ENCODE data around the gene PRKACG. TPM values are rescaled to one million over a fixed set of nuclear protein-coding genes. Genes with fewer than 3 reads are reported as not detected.

The PRKACG gene
- total RNA-seq, 2 donors from 2014 or later = not detected

DNA sequence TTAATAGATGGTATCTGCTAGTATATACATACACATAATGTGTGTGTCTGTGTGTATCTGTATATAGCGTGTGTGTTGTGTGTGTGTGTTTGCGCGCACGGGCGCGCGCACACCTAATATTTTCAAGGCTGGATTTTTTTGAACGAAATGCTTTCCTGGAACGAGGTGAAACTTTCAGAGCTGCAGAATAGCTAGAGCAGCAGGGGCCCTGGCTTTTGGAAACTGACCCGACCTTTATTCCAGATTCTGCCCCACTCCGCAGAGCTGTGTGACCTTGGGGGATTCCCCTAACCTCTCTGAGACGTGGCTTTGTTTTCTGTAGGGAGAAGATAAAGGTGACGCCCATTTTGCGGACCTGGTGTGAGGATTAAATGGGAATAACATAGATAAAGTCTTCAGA, 22.4 kb upstream of the PRKACG start:
- peak; percentile 27 to 36 (median 30) for DNase-seq
- intact Hi-C loops (cut with DNase I) = no loop called here

DNA sequence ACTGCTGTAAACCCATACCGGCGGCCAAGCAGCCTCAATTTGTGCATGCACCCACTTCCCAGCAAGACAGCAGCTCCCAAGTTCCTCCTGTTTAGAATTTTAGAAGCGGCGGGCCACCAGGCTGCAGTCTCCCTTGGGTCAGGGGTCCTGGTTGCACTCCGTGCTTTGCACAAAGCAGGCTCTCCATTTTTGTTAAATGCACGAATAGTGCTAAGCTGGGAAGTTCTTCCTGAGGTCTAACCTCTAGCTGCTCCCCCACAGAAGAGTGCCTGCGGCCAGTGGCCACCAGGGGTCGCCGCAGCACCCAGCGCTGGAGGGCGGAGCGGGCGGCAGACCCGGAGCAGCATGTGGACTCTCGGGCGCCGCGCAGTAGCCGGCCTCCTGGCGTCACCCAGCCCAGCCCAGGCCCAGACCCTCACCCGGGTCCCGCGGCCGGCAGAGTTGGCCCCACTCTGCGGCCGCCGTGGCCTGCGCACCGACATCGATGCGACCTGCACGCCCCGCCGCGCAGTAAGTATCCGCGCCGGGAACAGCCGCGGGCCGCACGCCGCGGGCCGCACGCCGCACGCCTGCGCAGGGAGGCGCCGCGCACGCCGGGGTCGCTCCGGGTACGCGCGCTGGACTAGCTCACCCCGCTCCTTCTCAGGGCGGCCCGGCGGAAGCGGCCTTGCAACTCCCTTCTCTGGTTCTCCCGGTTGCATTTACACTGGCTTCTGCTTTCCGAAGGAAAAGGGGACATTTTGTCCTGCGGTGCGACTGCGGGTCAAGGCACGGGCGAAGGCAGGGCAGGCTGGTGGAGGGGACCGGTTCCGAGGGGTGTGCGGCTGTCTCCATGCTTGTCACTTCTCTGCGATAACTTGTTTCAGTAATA, 21.8 kb upstream of the PRKACG start, which contains the start of gene FXN:
Gene FXN (plus strand): TSS at position 315 of the 871 bp plus-strand sequence. CDS start 31 bp downstream, at position 346.
- DNase-seq (peak; percentile 79 to 85 (median 82)), ATAC-seq (peak; percentile 93)
- WGBS, 2 donors = 0 to 4% methylated on average over 22 to 75 of the region's 75 CpGs
- intact Hi-C loops (cut with DNase I) = no loop called here
- no peaks in the 10 kb centered on the region for H3K36me3 ChIP-seq (replicated peaks in 1 of 2; ENCODE audit: insufficient read depth in 1 of 2, low read depth in 2 of 2)
- TF ChIP-seq, protein P1, sequence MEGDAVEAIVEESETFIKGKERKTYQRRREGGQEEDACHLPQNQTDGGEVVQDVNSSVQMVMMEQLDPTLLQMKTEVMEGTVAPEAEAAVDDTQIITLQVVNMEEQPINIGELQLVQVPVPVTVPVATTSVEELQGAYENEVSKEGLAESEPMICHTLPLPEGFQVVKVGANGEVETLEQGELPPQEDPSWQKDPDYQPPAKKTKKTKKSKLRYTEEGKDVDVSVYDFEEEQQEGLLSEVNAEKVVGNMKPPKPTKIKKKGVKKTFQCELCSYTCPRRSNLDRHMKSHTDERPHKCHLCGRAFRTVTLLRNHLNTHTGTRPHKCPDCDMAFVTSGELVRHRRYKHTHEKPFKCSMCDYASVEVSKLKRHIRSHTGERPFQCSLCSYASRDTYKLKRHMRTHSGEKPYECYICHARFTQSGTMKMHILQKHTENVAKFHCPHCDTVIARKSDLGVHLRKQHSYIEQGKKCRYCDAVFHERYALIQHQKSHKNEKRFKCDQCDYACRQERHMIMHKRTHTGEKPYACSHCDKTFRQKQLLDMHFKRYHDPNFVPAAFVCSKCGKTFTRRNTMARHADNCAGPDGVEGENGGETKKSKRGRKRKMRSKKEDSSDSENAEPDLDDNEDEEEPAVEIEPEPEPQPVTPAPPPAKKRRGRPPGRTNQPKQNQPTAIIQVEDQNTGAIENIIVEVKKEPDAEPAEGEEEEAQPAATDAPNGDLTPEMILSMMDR (IDR thresholded peaks at IDR 0.05) = peak; percentile 95 to 99 (median 97)
- TF ChIP-seq POLR2A (IDR thresholded peaks at IDR 0.05) = peak; percentile 53 to 58 (median 58)
- H3K4me1 ChIP-seq = peaks cover 11% of the 10 kb centered on the region
- H3K4me3 ChIP-seq = peak within 1 kb of the TSS; percentile 19 to 26
- H3K27ac ChIP-seq = peak within 1 kb of the TSS; percentile 75 to 91 (median 88)
- H3K9me3 ChIP-seq = no peaks in the 10 kb centered on the region
- no peaks in the 10 kb centered on the region for H3K27me3 ChIP-seq

More for the DNA sequence above, 22.4 kb upstream of the PRKACG start:
- peak overlapping the region; percentile 75 to 91 (median 88) for H3K27ac ChIP-seq
- H3K27me3 ChIP-seq = no peaks in the 10 kb centered on the region
- WGBS, 2 donors = 1 to 2% methylated on average over 13 to 14 of the region's 14 CpGs
- ATAC-seq = peak; percentile 26
- H3K4me1 ChIP-seq = peaks cover 11% of the 10 kb centered on the region
- no peaks in the 10 kb centered on the region for H3K9me3 ChIP-seq
- H3K36me3 ChIP-seq (replicated peaks in 1 of 2; ENCODE audit: insufficient read depth in 1 of 2, low read depth in 2 of 2) = no peaks in the 10 kb centered on the region
- peak overlapping the region; percentile 19 to 26 for H3K4me3 ChIP-seq
- TF ChIP-seq, protein P1 (IDR thresholded peaks at IDR 0.05) = peak in 1 of 7 experiments; percentile 3
- TF ChIP-seq POLR2A (IDR thresholded peaks at IDR 0.05) = no peak

DNA sequence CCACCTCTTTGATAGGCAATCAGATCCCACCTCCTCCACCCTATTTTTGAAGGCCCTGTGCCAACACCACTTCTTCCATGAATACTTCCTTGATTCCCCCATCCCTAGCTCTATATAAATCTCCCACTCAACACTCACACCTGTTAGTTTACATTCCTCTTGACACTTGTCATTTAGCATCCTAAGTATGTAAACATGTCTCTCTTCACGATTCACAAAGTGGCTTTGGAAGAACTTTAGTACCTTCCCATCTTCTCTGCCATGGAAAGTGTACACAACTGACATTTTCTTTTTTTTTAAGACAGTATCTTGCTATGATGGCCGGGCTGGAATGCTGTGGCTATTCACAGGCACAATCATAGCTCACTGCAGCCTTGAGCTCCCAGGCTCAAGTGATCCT, 20.2 kb upstream of the PRKACG start:
- ATAC-seq (no peak), DNase-seq (no peak)
- no peak overlapping the region for H3K27ac ChIP-seq
- no peaks in the 10 kb centered on the region for H3K27me3 ChIP-seq
- H3K9me3 ChIP-seq = no peaks in the 10 kb centered on the region
- H3K4me1 ChIP-seq = peaks cover 11% of the 10 kb centered on the region
- TF ChIP-seq POLR2A (IDR thresholded peaks at IDR 0.05) = no peak
- TF ChIP-seq, protein P1 (IDR thresholded peaks at IDR 0.05) = no peak
- no peak overlapping the region for H3K4me3 ChIP-seq
- intact Hi-C loops (cut with DNase I) = no loop called here
- WGBS, 2 donors = 39 to 49% methylated on average over 2 of the region's 2 CpGs
- no peaks in the 10 kb centered on the region for H3K36me3 ChIP-seq (replicated peaks in 1 of 2; ENCODE audit: insufficient read depth in 1 of 2, low read depth in 2 of 2)

DNA sequence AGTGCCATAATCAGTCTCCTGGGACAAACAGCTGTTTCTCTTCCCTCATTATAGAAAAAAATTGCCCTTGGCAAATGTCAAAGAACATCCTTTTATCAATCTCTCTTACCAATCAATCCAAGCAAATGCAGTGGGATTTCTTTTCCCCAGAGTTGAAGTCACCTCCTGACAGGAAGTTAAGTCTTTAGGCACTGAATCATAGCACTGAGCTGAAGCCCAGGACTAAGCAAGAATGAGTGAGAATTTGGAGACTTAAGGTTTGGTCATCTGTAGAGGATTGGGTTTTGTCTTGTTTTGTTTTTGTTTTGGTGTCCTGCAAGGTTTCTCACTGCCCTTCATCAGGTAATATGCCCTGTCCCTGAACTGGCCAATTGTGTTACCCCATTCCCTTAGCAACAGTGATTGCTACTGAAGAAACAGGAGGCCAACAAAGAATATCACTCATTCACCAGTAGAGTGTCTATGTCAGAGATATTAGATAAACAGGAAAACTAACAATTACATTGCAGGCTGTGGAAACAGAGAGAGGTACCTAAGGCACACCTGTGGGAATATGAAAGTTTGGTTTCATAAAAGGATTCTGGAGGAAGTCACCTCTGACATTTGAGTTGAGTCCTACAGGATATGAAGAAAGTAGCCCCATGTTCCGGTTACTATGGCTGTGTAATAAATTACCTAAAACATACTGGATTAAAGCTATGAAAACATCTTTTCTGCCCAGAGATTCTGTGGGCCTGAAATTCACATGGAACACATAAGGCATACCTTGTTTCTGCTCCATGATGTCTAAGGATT, 17.1 kb upstream of the PRKACG start:
- Histone ChIP-seq H3K27me3 (no peaks in the 10 kb centered on the region), H3K4me3 (no peak overlapping the region), H3K4me1 (peaks cover 11% of the 10 kb centered on the region), H3K36me3 (replicated peaks in 1 of 2; ENCODE audit: insufficient read depth in 1 of 2, low read depth in 2 of 2) (no peaks in the 10 kb centered on the region), H3K9me3 (no peaks in the 10 kb centered on the region), H3K27ac (no peak overlapping the region)
- no peak for TF ChIP-seq POLR2A (IDR thresholded peaks at IDR 0.05)
- TF ChIP-seq, protein P1 (IDR thresholded peaks at IDR 0.05) = no peak
- ATAC-seq = no peak
- no peak for DNase-seq
- intact Hi-C loops (cut with DNase I) = no loop called here
- WGBS, 2 donors = 59 to 71% methylated on average over 1 of the region's 1 CpG
